ENCODE data around the gene RIPK1.
"Not testable (repeated sequence)": the region's sequence is repeated elsewhere in the genome, so short reads cannot be mapped to it uniquely, and the experiment has no call there.

Gene RIPK1

DNA sequence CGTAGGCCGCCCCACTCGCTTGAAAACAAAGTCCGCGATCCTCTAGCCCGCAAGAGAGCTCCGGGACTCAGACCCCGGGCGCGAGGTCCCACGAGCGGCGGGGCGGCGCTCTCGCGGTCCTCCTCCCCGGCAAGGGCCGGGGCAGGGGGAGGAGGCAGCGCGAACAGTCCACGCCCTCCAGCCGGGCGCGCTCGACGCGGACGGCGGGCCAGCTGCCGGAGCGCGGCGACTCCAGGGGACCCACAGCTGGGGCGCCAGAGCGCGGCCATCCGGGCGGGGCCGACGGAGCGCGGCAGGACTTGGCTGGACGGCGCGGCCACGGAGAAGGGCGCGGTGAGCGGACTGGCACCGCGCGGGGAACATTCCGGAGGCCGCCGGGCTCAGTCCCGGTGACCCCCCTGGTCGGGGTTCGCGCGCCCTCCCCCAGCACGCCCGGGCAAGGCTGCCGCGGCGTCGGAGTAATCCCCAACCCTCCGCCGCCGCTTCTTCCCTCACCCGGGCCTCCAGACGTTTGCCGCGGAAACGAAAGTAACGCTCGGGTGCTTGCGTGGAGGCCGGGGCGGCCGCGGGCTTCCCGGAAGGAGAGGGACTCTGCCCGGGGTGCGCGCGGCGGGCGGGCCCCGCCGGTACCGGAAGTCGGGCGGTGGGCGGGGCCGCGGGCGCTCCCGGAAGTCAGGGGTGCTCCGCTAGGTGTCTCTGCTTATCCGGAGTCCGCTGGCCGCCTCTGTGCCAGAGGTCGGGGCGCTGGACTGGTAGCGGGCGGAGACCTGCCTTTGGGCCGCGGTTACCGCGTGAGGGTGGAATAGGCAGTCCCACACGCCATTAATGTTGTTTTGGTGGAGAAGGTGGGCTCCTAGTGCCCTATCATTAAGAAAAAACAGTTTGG lies at the start of gene RIPK1:
Gene RIPK1, plus strand, starts transcription at position 166 of the 886 bp plus-strand sequence. CDS start 8,330 bp downstream, outside the sequence.
- DNase-seq, result peak; percentile 95

DNA sequence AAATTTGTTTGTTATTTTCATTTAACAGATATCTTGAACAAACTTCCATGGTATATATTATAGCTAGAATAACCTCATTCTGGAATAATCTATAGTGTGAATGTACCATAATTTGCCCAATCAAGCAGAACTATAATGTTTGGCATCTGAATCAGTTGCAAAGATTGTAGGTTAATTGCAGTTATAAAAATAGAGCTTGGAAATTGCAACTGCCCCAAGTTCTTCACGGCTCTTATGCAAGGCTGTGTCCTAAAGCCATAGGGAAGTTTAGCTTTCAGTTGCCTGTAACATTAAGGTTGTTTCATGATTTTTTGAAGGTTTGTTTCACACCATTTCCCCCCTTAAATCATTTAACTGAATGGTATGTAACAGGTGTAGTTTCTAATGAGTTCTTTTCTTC lies 49.2 kb upstream of the RIPK1 start:
- DNase-seq, result no peak

DNA sequence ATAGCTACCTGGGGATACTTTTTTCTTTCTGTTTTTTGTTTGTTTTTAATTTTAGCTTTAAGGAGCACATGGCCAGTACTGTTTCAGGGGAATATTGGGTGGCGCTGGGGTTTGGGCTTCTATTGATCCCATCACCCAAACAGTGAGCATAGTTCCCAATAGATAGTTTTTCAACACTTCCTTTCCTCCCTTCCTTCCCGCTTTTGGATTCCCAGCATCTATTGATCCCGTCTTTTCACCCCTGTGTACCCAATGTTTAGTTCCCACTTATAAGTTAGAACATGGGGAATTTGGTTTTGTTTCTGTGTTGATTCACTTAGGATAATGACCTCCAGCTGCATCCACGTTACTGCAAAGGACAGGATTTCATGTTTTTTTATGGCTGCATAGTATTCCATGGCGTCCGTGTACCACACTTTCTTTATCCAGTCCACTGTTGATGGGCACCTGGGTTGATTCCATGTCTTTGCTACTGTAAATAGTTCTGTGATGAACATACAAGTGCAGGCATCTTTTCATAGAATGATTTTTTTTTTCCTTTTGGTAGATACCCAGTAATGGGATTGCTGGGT lies 48.5 kb upstream of the RIPK1 start:
- DNase-seq, result no peak

DNA sequence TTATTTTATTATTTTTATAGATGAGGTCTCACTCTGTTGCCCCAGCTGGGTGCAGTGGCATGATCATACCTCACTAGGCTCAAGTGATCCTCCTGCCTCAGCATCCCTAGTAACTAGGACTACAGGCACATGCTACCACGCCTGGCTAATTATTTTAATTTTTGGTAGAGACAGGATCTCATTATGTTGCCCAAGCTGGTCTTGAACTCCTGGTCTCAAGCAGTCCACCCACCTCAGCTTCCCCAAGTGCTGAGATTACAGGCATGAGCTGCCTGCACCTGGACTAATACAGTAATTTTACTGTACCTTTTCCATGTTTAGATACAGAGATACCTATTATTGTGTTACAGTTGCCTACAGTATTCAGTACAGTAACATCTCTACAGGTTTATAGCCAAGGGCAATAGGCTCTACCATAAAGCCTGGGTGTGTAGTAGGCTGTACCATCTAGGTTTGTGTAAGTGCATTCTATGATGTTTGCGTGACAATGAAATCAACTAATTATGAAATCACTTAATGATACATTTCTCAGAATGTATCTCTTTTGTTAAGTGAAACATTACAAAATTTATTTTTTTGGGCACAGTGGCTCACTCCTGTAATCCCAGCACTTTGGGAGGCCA lies 47.2 kb upstream of the RIPK1 start:
- DNase-seq, result not testable (repeated sequence)

DNA sequence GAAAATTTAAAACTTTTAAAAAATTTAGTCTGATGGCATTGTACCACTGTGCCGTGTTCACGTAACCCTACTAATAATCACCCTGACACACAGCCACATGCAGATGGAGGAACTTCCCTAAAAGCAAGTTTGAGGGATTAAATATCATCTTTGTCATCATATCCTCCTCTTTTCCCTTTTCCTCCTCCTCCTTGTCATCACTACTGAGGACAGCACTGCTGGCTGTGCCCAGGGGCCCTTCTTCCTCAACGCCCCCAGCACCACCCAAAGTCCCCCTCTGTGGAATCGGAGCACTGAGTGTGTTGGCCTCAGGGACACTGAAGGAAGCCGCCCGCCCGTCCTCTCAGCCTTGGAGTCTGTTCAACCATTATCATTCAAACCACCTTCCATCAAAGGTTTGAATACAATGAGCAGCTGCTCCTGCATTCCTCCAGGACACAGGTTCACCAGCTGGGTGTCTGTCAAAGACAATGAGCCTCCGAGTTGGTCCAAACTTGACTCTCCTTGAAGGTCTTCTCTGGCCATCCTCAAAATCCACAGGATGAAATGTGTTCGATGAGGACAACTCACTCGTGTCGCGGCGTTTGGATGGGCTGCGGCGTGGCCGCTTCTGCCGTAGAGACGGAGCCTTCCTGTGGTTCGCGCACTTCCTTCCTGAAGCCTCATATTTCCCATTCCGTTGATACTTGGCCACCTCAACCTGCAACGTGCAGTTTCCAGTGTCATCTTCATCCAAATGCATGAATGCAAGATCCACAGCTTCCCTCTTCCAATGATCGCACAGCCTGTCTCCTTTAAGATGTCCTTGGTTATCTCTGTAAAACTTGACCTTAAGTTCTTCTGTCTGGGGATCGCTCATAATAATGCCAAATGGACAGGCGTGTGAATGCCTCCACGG lies 45.3 kb upstream of the RIPK1 start:
- DNase-seq, result peak; percentile 36

DNA sequence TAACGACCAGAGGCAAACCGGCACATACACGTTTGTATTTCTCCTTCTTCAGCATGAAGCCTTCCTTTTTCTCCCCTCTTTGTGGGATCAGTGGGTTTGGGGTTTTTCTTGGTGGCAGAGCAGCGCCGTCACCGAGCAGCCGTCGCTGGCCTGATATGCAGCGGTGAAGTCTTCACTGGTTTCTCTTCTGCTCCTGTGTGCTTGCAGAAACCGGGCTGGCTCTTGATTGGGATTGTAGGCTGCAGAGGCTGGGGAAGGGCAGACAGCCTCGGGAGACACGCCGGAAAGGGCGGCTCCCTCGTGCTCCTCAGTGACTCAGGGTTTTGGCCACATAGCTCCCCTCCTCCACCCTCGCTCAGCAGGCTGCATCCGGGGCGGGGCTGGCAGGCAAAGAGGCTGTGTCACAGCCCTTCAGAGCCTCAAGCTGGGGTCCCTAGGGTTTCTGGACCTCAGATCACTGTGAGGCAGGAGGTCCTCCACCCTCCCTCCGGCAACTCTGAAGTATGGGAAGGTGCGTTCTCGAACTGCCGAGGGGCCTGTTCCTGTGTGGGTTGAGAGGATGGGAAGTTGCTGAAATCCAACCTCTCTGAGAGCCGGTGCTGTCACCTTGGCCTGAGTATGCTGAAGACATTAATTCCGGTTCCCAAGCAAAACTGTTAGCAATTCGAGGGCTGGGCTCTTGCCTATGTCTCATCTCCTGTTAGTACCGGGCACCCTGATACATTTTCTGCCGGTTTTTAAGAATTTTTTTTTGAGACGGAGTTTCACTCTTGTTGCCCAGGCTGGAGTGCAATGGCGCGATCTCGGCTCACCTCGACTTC lies 44.4 kb upstream of the RIPK1 start:
- DNase-seq, result peak; percentile 85

DNA sequence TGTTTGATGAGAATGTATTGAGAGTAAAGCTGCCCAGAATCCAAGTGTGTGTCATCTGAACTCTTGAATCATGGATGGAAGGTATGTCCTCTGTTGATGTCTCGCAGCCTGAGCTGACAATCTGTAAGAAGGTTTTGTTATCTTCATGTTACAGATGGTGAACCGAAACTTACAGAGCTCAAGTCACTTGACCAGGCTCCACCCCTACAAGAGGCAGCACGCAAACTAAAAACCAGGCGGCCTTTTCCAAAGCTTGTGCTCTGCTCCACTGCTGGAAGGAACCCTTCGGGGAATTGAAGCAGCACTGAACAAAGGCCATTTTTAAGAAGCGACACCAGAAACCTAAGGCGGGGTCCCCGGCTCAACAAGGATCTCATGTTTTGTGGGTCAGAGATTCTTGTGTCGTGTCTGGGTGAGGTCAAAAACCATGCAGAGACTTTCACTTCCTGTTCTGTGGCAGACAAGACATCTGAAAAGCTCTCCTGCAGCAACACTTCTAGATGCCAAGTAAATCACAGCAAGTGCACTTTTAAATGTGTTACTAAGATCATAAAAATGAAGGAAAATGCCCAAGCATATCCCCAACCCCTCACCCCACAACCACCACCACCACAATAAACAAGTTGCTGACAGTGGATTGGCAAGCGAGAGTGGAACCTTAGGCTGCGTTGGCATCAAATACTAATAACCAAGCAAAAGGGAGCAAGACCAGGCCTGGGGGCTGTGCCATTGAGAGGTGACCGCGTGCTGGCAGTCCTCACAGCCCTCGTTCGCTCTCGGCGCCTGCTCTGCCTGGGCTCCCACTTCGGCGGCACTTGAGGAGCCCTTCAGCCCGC lies 41.3 kb upstream of the RIPK1 start:
- DNase-seq, result peak; percentile 50

DNA sequence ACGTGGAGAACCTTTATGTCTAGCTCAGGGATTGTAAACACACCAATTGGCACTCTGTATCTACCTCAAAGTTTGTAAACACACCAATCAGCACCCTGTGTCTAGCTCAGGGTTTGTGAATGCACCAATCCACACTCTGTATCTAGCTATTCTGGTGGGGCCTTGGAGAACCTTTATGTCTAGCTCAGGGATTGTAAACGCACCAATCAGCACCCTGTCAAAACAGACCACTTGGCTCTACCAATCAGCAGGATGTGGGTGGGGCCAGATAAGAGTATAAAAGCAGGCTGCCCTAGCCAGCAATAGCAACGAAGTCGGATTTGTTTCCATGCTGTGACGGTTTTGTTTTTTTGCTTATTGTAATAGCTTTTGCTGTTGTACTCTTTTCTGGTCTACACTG lies 40.1 kb upstream of the RIPK1 start:
- DNase-seq, result not testable (repeated sequence)

DNA sequence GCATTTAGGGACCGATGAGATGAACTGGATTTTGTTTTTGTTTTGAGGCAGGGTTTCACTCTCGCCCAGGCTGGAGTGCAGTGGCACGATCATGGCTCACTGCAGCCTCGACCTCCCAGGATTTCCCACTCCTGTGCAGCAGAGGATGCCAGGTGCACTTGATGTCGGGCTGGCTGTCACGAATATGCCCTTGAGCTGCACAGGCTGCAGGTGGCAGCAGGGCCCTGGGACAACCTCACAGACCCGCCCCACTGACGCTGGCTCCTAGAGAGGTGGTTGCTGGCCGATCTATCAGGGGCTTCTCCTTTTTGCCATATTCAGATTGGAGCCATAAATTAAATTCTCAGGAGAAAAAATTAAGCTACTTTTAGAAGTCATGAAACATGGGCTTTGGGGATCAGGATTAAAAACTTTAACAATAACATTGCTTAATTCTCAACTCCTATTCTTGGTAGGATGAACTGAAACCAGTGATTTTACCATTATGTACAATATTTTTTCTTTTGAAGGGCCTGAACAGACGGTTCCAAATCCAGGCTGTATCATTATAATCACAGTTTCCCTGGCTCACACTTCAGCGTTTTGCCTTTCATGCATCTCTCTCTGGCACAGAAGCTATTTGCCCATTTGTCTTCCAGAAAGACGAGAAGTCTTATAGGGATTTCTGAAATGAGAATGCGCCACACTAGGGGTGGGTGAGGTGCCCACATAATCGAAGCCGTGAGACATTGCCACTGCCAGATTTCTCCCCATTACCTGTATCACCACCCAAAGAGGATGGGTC lies 36.2 kb upstream of the RIPK1 start:
- DNase-seq, result no peak

DNA sequence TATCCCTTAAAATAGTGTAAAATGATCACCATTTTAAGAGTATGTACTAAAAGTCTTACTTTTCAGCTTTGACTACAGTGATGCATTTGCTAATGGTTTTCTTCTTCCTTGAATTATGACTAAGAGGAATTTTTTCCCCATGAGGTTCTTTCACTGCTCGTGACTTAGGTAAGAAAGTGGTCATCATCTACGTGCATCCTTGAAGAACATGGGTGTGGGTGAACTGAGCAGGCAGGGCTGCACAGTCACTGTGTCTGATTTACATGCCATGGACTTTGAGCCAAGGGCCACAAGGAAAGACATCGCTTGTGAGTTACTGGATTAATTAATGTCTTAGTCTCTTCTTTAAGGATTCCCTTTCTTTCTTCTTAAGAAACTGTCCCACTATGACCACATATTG lies 35.3 kb upstream of the RIPK1 start:
- DNase-seq, result no peak

DNA sequence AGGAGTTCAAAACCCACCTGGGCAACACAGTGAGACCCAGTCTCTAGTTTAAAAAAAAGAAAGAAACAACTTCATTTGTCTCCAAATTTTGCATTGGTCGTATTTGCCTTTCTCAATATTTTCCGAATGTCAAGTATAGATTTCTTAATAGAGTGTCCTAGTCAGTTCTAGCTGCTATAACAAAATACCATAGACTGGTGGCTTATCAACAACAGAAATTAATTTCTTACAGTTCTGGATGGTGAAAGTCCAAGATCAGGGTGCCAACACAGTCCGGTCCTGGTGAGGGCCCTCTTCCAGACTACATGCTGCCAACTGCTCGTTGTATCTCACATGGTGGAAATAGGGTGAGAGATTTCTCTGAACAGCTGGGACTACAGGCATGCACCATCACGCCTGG lies 34.6 kb upstream of the RIPK1 start:
- DNase-seq, result no peak

DNA sequence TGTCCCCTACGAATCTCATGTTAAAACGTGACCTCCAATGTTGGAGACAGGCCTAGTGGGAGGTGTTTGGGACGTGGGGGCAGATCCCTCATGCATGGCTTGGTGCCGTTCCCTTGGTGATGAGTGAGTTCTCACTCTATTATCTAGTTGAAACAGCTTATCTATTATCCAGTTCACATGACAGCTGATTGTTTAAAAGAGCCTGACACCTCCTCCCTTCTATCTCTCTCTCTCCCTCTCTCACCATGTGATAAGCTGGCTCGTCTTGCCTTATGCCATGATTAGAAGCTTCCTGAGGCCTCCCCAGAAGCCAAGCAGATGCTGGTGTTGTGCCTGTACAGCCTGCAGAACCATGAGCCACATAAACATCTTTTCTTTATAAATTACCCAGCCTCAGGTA lies 32.9 kb upstream of the RIPK1 start:
- DNase-seq, result no peak

DNA sequence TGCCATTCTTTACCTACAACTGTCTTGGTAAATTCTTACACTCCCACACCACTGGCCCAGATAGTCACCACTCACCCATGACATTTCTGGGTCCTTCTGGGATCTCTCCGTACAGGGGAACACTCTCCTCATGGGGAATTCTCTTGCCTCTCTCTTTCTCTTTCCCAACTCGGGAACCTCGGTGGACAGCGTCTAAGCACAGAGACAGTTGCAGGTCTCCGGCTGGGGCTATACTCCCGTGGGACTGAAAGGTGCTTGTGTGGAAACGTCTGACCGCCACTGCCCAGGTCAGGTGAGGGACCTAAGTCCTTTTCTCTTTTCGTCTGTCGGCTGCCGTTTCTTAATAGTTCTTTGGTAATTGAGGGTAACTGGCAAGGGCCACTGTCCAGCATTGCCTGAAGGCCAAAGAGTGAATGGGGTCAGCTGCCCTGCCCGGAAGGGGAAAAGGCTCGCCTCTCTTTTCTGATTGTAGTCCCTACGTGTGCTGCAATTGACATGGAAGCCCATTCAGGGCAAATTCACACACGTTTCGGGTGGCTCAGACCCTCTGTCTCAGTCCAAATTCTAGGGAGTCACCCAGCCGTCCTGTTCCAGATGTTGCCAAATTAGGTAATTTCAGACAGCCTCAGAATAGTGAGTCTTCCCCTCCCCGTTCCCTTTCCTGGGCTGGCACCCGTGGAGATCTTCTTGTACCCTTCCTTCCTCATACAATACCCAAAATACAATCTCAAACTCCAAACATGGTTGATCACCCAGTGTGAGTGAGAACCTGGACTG lies 31.2 kb upstream of the RIPK1 start:
- no peak for DNase-seq

DNA sequence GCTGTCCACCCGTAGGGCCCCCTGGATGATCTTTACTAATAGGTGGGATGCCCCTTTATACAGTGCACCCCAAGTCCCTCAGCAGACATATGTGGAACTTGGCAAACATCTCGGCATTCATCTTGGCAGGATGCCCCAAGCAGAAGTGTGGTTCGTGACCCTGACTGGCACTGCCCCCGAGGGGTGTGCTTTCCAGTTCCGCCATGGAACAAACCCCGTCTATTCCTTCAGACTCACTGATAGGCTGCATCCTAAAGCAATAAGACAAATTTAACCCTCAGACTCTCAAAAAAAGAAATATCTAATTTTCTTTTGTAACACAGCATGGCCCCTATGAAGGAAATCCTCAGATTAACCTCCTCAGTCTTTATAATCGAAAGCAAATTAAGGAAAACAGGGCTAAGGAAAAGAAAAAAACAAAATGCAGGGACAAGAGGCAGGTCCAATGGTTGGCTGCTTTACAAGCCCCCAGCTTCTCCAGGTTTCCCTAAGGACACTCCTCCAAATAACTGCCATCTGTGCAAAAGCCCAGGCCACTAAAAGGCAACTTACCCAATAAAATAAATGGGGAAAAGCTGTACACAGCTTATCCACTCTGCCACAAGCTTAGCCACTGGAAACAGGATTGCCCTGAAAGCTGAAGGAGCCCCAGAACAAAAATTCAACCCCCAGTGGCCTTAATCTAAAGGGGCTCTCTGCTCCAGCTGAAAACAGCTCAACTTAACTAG lies 30.5 kb upstream of the RIPK1 start:
- DNase-seq, result no peak

DNA sequence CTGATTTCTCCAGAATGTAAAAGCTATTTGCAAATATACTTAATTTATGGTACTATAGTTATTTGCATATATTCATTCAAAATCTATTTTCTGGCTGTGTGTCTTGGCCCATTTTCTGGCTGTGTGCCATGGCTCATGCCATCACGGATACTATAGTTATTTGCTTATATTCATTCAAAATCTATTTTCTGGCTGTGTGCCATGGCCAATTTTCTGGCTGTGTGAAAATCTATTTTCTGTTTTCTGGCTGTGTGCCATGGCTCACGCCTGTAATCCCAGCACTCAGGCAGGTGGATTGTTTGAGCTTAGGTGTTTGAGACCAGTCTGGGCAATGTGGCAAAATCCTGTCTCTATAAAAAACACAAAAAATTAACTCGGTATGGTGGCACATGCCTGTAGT lies 28.9 kb upstream of the RIPK1 start:
- DNase-seq, result no peak

DNA sequence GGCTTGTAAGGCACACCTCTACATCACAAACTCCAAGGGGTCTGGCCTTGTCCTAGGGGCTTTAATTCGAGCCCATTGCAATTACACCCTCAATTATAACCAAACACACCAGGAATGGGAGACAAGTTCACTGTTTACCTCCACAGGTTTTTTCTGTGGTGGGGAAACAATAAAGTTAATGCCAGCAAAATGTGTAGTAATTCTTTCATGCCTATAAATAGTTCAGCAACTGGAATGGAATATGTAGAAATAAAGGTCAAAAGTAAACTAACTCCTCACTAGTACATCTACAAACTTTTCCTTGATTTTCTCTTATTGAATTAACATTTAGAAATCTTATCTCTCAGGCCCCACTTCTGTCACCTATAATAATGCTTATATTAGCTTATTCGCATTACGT lies 27.1 kb upstream of the RIPK1 start:
- DNase-seq, result no peak

DNA sequence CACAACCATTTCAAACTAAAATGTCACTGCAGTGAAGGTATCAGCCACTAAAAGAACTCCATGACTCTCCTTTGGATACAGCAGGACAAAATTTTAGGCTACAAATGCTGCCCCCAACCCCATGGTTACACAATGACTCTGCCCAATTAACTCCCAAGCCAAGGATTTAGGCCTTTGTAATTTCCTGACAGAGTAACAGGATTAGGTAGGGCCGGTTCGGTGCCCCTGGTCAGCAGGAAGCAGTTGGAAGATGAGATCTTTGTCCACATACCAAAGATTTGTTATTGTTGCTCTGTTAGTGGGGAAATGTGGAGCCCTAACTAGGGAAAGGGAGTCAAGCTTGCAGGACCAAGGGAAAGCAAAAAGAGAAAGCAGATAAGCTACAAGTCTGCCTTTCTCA lies 26.7 kb upstream of the RIPK1 start:
- DNase-seq, result no peak

DNA sequence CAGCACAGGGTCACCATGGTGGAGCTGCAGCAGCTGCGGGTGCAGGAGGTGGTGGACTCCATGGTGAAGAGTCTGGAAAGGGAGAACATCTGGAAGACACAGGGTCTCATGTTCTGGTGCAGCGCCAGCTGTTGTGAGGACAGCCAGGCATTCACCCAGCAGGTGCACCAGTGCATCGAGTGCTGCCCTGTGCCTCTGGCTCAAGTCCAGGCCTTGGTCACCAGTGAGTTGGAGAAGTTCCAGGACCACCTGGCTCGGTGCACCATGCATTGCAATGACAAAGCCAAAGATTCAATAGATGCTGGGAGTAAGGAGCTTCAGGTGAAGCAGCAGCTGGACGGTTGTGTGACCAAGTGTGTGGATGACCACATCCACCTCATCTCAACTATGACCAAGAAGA lies 22.9 kb upstream of the RIPK1 start:
- DNase-seq, result no peak

DNA sequence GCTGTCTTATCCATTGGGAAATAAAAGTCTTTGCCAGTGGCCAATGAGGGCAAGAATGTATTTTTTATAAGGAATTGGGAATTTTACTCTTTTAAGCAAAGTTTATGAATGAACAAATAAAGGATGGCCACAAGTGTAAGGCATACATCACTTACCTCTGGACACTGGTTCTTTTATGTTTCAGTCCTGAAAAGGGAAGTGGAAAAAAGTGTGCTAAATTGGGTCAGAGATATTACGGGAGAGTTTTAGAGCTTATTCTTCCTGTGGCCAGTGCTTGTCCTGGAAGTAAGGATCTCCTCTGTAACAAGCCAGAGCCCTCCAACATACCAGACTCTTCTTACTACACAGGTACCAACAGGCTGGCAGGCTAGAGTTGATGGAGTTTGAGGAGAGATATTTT lies 22.5 kb upstream of the RIPK1 start:
- DNase-seq, result no peak

Measured in CD4-positive, alpha-beta T cell treated with Interleukin-12 subunit alpha and Interleukin-12 subunit beta, for 1 hour (primary cell).